HL-60 (cell line): ENCODE measurements around the gene ARID1B.

ENCODE experiments used
- DNase-seq, 2 experiments: peaks; one replicate each; pipeline ENCODE4 v3.0.0-alpha.2; 2010 to 2020; ENCODE audit warnings: low read depth in 1 of 2, low spot score in 1 of 2
- H3K27ac ChIP-seq: fragments of 250-450 bp; sonication (Bioruptor Pico); replicated peaks from 2 replicates; pipeline ENCODE4 v1.5.1; 2020; ENCODE audit warnings: mild to moderate bottlenecking, moderate library complexity
- H3K27me3 ChIP-seq: fragments of 250-450 bp; sonication (Bioruptor Pico); 2 replicates; pipeline ENCODE4 v1.5.1; 2021; ENCODE audit warnings: mild to moderate bottlenecking, moderate library complexity; ENCODE audit not compliant: insufficient read depth, poor library complexity, severe bottlenecking
- H3K4me3 ChIP-seq: replicated peaks from 2 replicates; pipeline ENCODE4 v1.5.1; 2011; ENCODE audit warnings: mild to moderate bottlenecking, control low read depth, low read length; ENCODE audit not compliant: insufficient read depth
- CTCF ChIP-seq: IDR thresholded peaks from one replicate; pipeline ENCODE4 v1.5.1; 2011; ENCODE audit warnings: low read length, control low read depth, inconsistent platforms; ENCODE audit not compliant: insufficient read depth
- GABPA ChIP-seq: IDR thresholded peaks from 2 replicates; pipeline ENCODE4 v1.6.1; 2012; ENCODE audit warnings: low read depth
- POLR2AphosphoS5 ChIP-seq: IDR thresholded peaks from 2 replicates; pipeline ENCODE4 v1.6.1; 2012; ENCODE audit warnings: low read depth
- REST ChIP-seq: IDR thresholded peaks from 2 replicates; pipeline ENCODE4 v1.6.1; 2012; ENCODE audit warnings: low read depth; ENCODE audit not compliant: insufficient replicate concordance
- SPI1 ChIP-seq: IDR thresholded peaks from 2 replicates; pipeline ENCODE4 v1.6.1; 2012; ENCODE audit warnings: low read depth, mild to moderate bottlenecking, borderline replicate concordance

ARID1B gene

GRCh38 chr6:156762547-156762946, 14.6 kb upstream of the ARID1B start:
- H3K4me3 ChIP-seq, result no peak overlapping the region
- no peaks in the 10 kb centered on the region for H3K27me3 ChIP-seq
- H3K27ac ChIP-seq, result no peak overlapping the region
- no peak for TF ChIP-seq REST
- TF ChIP-seq GABPA, result no peak
- no peak for TF ChIP-seq SPI1
- no peak for TF ChIP-seq POLR2AphosphoS5
- DNase-seq, result no peak

GRCh38 chr6:156765117-156765516, 12.1 kb upstream of the ARID1B start:
- H3K27ac ChIP-seq, result no peak overlapping the region
- TF ChIP-seq GABPA (no peak), CTCF (no peak), POLR2AphosphoS5 (no peak), REST (no peak), SPI1 (no peak)
- no peaks in the 10 kb centered on the region for H3K27me3 ChIP-seq
- H3K4me3 ChIP-seq, result no peak overlapping the region
- DNase-seq, result no peak

- TF ChIP-seq SPI1 (peak; percentile 98), CTCF (no peak)
- Histone ChIP-seq H3K27ac (no peak overlapping the region), H3K4me3 (no peak overlapping the region), H3K27me3 (no peaks in the 10 kb centered on the region)
- DNase-seq, result peak in 1 of 2 experiments; percentile 51
These were observed 9.3 kb upstream of the ARID1B start for GRCh38 chr6:156767603-156768467.

GRCh38 chr6:156771047-156771446, 6.1 kb upstream of the ARID1B start:
- no peak for TF ChIP-seq POLR2AphosphoS5
- no peak for TF ChIP-seq GABPA
- no peak for TF ChIP-seq REST
- TF ChIP-seq CTCF, result no peak
- TF ChIP-seq SPI1, result no peak
- no peaks in the 10 kb centered on the region for H3K27me3 ChIP-seq
- DNase-seq, result no peak
- no peak overlapping the region for H3K4me3 ChIP-seq
- no peak overlapping the region for H3K27ac ChIP-seq
